AG09309 (cell line): ENCODE data around the gene TBC1D14.

Experiments used
- DNase-seq: peaks from one replicate; pipeline ENCODE4 v3.0.0-alpha.2; 2010; ENCODE audit warnings: low read depth
- H3K4me3 ChIP-seq: 2 replicates; pipeline ENCODE4 v1.5.1; 2011; ENCODE audit warnings: mild to moderate bottlenecking, low read depth, low read length, moderate library complexity; ENCODE audit not compliant: control insufficient read depth
- CTCF ChIP-seq: IDR thresholded peaks from 2 replicates; pipeline ENCODE4 v1.5.1; 2011; ENCODE audit warnings: mild to moderate bottlenecking, low read depth, low read length, inconsistent platforms; ENCODE audit not compliant: insufficient read depth, control insufficient read depth; ENCODE audit errors: missing control alignments

The TBC1D14 gene

GRCh38 chr4:6884341-6884870 is 25.2 kb upstream of the TBC1D14 start:
- no peak overlapping the region for H3K4me3 ChIP-seq
- no peak for DNase-seq
- TF ChIP-seq CTCF, result no peak

GRCh38 chr4:6885953-6886557 is 23.6 kb upstream of the TBC1D14 start:
- TF ChIP-seq CTCF, result peak; percentile 23
- H3K4me3 ChIP-seq, result no peak overlapping the region
- peak; percentile 64 for DNase-seq

- no peak for DNase-seq
- H3K4me3 ChIP-seq, result no peak overlapping the region
- TF ChIP-seq CTCF, result no peak
Observed at GRCh38 chr4:6886886-6887285, 22.7 kb upstream of the TBC1D14 start.

GRCh38 chr4:6887591-6888371 is 21.8 kb upstream of the TBC1D14 start:
- TF ChIP-seq CTCF, result no peak
- no peak for DNase-seq
- no peak overlapping the region for H3K4me3 ChIP-seq

- no peak for DNase-seq
- H3K4me3 ChIP-seq, result no peak overlapping the region
- no peak for TF ChIP-seq CTCF
Observed at GRCh38 chr4:6888506-6889071, 21.0 kb upstream of the TBC1D14 start.

- H3K4me3 ChIP-seq, result no peak overlapping the region
- TF ChIP-seq CTCF, result no peak
- DNase-seq, result no peak
Observed at GRCh38 chr4:6889101-6889735, 20.4 kb upstream of the TBC1D14 start.
